SU-DHL-6 (cell line): ENCODE results near the gene IP6K1.

Source experiments
- CTCF ChIP-seq: fragments of 200-600 bp; sonication (generic); IDR thresholded peaks from one replicate; pipeline ENCODE4 v1.5.1; 2017; ENCODE audit warnings: antibody characterized with exemption, mild to moderate bottlenecking, low read length, moderate library complexity; ENCODE audit not compliant: insufficient read depth, poor library complexity, severe bottlenecking
- EZH2phosphoT487 ChIP-seq: fragments of 200-600 bp; sonication (generic), shearing (Covaris generic); conservative IDR thresholded peaks from 2 replicates; pipeline ENCODE4 v1.6.1; 2018; ENCODE audit warnings: mild to moderate bottlenecking, antibody characterized with exemption, low read length, moderate library complexity, mixed read lengths

- TF ChIP-seq CTCF (no peak), EZH2phosphoT487 (no peak)
Observed at GRCh38 chr3:49786357-49787181, at the start of gene IP6K1.
